GM04503 (cell line): Measurements from ENCODE around the gene TENT5A.
A peak's percentile ranks its signal among the peaks of the same experiment; 100 is the strongest.

Experiments used
- DNase-seq: peaks from one replicate; pipeline ENCODE4 v3.0.0-alpha.2; 2012; ENCODE audit warnings: low read depth

TENT5A gene

GRCh38 chr6:81771097-81771496 lies 18.6 kb upstream of the TENT5A start:
- DNase-seq, result no peak

- no peak for DNase-seq
Observed at GRCh38 chr6:81770381-81770780, 17.9 kb upstream of the TENT5A start.

GRCh38 chr6:81769824-81770223 lies 17.3 kb upstream of the TENT5A start:
- no peak for DNase-seq

GRCh38 chr6:81768150-81768942 lies 15.9 kb upstream of the TENT5A start:
- DNase-seq, result no peak

GRCh38 chr6:81767163-81767891 lies 14.8 kb upstream of the TENT5A start:
- DNase-seq, result peak; percentile 81

- DNase-seq, result peak; percentile 76
Observed at GRCh38 chr6:81766482-81767069, 14.1 kb upstream of the TENT5A start.

- no peak for DNase-seq
Observed at GRCh38 chr6:81764531-81764930, 12.1 kb upstream of the TENT5A start.

- no peak for DNase-seq
Observed at GRCh38 chr6:81763968-81764367, 11.5 kb upstream of the TENT5A start.

- no peak for DNase-seq
Observed at GRCh38 chr6:81763051-81763450, 10.6 kb upstream of the TENT5A start.

- no peak for DNase-seq
Observed at GRCh38 chr6:81762606-81763005, 10.1 kb upstream of the TENT5A start.

- DNase-seq, result no peak
Observed at GRCh38 chr6:81762132-81762531, 9.7 kb upstream of the TENT5A start.

GRCh38 chr6:81761197-81761596 lies 8.7 kb upstream of the TENT5A start:
- DNase-seq, result no peak

GRCh38 chr6:81759782-81760181 lies 7.3 kb upstream of the TENT5A start:
- no peak for DNase-seq

GRCh38 chr6:81758221-81758620 lies 5.7 kb upstream of the TENT5A start:
- DNase-seq, result no peak

- DNase-seq, result no peak
Observed at GRCh38 chr6:81756690-81757089, 4.2 kb upstream of the TENT5A start.

GRCh38 chr6:81755551-81755950 lies 3.1 kb upstream of the TENT5A start:
- DNase-seq, result no peak

GRCh38 chr6:81754906-81755305 lies 2.4 kb upstream of the TENT5A start:
- DNase-seq, result no peak

GRCh38 chr6:81753711-81754577 lies 1.5 kb upstream of the TENT5A start:
- no peak for DNase-seq

GRCh38 chr6:81752921-81753710 lies 635 bp upstream of the TENT5A start:
- peak; percentile 70 for DNase-seq

- DNase-seq, result no peak
Observed at GRCh38 chr6:81751388-81752083, 945 bp downstream of the TENT5A start.
